ENCODE results near the gene CCNYL1.

DNA sequence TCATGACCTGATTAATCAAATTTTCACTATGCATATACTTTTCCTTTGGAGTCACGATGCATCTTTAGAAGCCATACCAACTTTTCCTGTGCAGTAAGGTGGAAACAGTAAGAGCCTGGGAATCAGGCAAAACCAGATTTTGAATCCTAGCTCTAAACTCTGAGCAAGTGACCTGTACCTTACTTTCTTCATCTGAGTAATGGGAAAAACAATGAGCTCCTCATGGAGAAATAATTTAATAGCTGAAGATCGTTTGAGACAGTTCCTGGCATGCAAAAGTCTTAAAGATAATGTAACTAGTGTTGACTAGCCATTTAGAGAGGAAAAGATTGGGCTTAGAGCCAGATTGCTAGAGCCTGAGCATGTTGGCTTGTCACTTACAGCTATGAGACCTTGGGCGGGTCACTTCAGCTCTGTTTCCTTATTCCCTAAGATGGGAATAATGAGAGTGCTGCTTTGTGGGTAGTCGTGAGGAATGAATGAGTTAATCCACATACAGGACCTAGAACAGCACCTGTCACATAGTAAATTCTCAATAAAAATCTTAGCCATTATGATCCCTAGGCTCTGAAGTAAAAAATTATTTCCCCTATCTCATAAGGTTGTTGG lies 17.7 kb upstream of the CCNYL1 start:
- TF ChIP-seq, protein P1, sequence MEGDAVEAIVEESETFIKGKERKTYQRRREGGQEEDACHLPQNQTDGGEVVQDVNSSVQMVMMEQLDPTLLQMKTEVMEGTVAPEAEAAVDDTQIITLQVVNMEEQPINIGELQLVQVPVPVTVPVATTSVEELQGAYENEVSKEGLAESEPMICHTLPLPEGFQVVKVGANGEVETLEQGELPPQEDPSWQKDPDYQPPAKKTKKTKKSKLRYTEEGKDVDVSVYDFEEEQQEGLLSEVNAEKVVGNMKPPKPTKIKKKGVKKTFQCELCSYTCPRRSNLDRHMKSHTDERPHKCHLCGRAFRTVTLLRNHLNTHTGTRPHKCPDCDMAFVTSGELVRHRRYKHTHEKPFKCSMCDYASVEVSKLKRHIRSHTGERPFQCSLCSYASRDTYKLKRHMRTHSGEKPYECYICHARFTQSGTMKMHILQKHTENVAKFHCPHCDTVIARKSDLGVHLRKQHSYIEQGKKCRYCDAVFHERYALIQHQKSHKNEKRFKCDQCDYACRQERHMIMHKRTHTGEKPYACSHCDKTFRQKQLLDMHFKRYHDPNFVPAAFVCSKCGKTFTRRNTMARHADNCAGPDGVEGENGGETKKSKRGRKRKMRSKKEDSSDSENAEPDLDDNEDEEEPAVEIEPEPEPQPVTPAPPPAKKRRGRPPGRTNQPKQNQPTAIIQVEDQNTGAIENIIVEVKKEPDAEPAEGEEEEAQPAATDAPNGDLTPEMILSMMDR (IDR thresholded peaks at IDR 0.05 in 4 of 5, conservative IDR thresholded peaks at IDR 0.05 in 1 of 5): no peak
- TF ChIP-seq POLR2A (IDR thresholded peaks at IDR 0.05): no peak
